GM12864 (cell line): Measurements from ENCODE around the gene ZNF512.
"Not testable (repeated sequence)": the region's sequence is repeated elsewhere in the genome, so short reads cannot be mapped to it uniquely, and the experiment has no call there.

Experiments
- DNase-seq: peaks from one replicate; pipeline ENCODE4 v3.0.0-alpha.2; 2011; ENCODE audit warnings: low read depth
- H3K4me3 ChIP-seq: 2 replicates; pipeline ENCODE4 v1.5.1; 2011; ENCODE audit warnings: mild to moderate bottlenecking, low read depth, low read length, control low read depth
- CTCF ChIP-seq: IDR thresholded peaks from 2 replicates; pipeline ENCODE4 v1.5.1; 2011; ENCODE audit warnings: low read depth, mild to moderate bottlenecking, moderate library complexity, low read length, control low read depth, inconsistent platforms; ENCODE audit errors: missing control alignments

ZNF512 gene

GRCh38 chr2:27582695-27583389 is at the start of gene ZNF512:
Gene ZNF512, plus strand, starts transcription at chr2:27583042. Its CDS starts 71 bp downstream, at chr2:27583113.
- no peak for TF ChIP-seq CTCF
- H3K4me3 ChIP-seq = peak within 1 kb of the TSS; percentile 81
- DNase-seq = peak; percentile 83

- DNase-seq = no peak
- no peak for TF ChIP-seq CTCF
Observed at GRCh38 chr2:27537287-27537686, 45.6 kb upstream of the ZNF512 start.

GRCh38 chr2:27538839-27539450 is 43.9 kb upstream of the ZNF512 start:
- DNase-seq = not testable (repeated sequence)

More at GRCh38 chr2:27537287-27537686, 45.6 kb upstream of the ZNF512 start:
- no peak overlapping the region for H3K4me3 ChIP-seq

GRCh38 chr2:27539649-27540048 is 43.2 kb upstream of the ZNF512 start:
- not testable (repeated sequence) for H3K4me3 ChIP-seq, DNase-seq

More at GRCh38 chr2:27538839-27539450, 43.9 kb upstream of the ZNF512 start:
- H3K4me3 ChIP-seq = not testable (repeated sequence)

- DNase-seq = no peak
- H3K4me3 ChIP-seq = no peak overlapping the region
- no peak for TF ChIP-seq CTCF
Observed at GRCh38 chr2:27544143-27544821, 38.6 kb upstream of the ZNF512 start.

GRCh38 chr2:27545348-27546141 is 37.3 kb upstream of the ZNF512 start:
- no peak for TF ChIP-seq CTCF
- no peak overlapping the region for H3K4me3 ChIP-seq
- DNase-seq = no peak

- no peak for DNase-seq
- H3K4me3 ChIP-seq = no peak overlapping the region
- TF ChIP-seq CTCF = no peak
Observed at GRCh38 chr2:27549303-27549702, 33.5 kb upstream of the ZNF512 start.
